Breast epithelium (tissue), 4 donors: ENCODE data around the gene ZNF407. TPM values are rescaled to one million over a fixed set of nuclear protein-coding genes. Genes with fewer than 3 reads are reported as not detected.

Source experiments
- DNase-seq, 2 donors: peaks; one replicate each; pipeline ENCODE4 v3.0.0-alpha.2; 2019; ENCODE audit warnings: low spot score in 2 of 2
- H3K27ac ChIP-seq, 2 donors: fragments of 200-600 bp; sonication (generic) in 1 of 2; one replicate each; pipeline ENCODE4 v1.5.1; 2016 to 2019; ENCODE audit warnings: mild to moderate bottlenecking in 1 of 2
- H3K27me3 ChIP-seq, 2 donors: fragments of 200-600 bp; sonication (generic) in 1 of 2; one replicate each; pipeline versions ENCODE4 v1.5.1 to v1.6.0; 2017 to 2019; ENCODE audit warnings: control low read depth in 1 of 2, mild to moderate bottlenecking in 1 of 2
- H3K36me3 ChIP-seq: fragments of 200-600 bp; one replicate; pipeline ENCODE4 v1.5.1; 2019
- H3K4me1 ChIP-seq, 2 donors: fragments of 200-600 bp; sonication (generic); one replicate each; pipeline ENCODE4 v1.5.1; 2016 to 2019; ENCODE audit warnings: control low read depth in 1 of 2
- H3K4me3 ChIP-seq, 3 donors: fragments of 200-600 bp; sonication (generic); 1 replicate in 2 of 3; 2 replicates in 1 of 3; pipeline ENCODE4 v1.5.1; 2016 to 2019; ENCODE audit warnings: mild to moderate bottlenecking in 3 of 3, moderate library complexity in 2 of 3
- H3K9me3 ChIP-seq, 2 donors: fragments of 200-600 bp; sonication (generic) in 1 of 2; one replicate each; pipeline ENCODE4 v1.5.1; 2016 to 2019; ENCODE audit warnings: control low read depth in 1 of 2
- CTCF ChIP-seq, 3 donors: fragments of 450-650 bp; IDR thresholded peaks; one replicate each; pipeline ENCODE4 v1.5.1; 2016 to 2017; ENCODE audit warnings: antibody characterized with exemption in 3 of 3, mild to moderate bottlenecking in 3 of 3, moderate library complexity in 3 of 3
- POLR2A ChIP-seq: fragments of 450-650 bp; IDR thresholded peaks from one replicate; pipeline ENCODE4 v1.6.1; 2016; ENCODE audit warnings: antibody characterized with exemption, mild to moderate bottlenecking, moderate library complexity
- POLR2AphosphoS5 ChIP-seq, 3 donors: sonication (generic); formaldehyde crosslinking; IDR thresholded peaks; one replicate each; pipeline ENCODE4 v1.6.1; 2017; ENCODE audit warnings: antibody characterized with exemption in 3 of 3
- intact Hi-C: fragments of 100-400 bp; cut with DNase I; formaldehyde crosslinking; loops from one replicate; pipeline ENCODE4 v1.15.1; 2023; ENCODE audit warnings: low total_unique reads
- total RNA-seq, 3 donors: library from RNA; depleted of rRNA; stranded (reverse); fragments of >200 nt; gene quantifications; one replicate each; pipeline ENCODE4 v1.1.0, GENCODE V29; 2016

The ZNF407 gene
- total RNA-seq, 3 donors from 2014 or later: 14.9 to 30.1 (median 22.3) TPM

DNA sequence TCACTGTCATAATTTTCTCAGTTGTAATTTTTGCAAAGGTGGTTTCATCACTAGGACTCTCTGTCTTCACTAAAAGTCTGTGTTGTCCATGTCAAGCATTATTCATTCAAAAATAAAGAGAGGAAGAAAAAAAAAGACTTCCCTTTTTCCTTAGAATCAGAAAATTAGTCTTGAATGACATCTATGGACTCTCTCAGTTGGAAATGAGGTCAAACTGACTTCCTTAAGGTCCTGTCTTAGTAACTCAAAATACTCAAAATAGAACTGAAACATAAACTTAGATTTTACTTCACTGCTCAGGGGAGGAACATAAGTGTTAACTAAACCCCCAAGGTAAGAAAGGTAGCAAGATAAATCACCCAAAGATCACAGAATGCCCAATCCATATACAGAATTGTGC, 2.2 kb upstream of the ZNF407 start:
- DNase-seq: no peak
- Histone ChIP-seq H3K27ac (no peak overlapping the region), H3K36me3 (no peaks in the 10 kb centered on the region), H3K9me3 (no peaks in the 10 kb centered on the region), H3K27me3 (no peaks in the 10 kb centered on the region), H3K4me3 (no peak overlapping the region), H3K4me1 (peaks cover 5 to 7% of the 10 kb centered on the region in 2 donors)
- intact Hi-C loops: no loop called here
- no peak for TF ChIP-seq POLR2AphosphoS5 (IDR thresholded peaks at IDR 0.05)
- TF ChIP-seq CTCF (IDR thresholded peaks at IDR 0.05): no peak
- TF ChIP-seq POLR2A: no peak

DNA sequence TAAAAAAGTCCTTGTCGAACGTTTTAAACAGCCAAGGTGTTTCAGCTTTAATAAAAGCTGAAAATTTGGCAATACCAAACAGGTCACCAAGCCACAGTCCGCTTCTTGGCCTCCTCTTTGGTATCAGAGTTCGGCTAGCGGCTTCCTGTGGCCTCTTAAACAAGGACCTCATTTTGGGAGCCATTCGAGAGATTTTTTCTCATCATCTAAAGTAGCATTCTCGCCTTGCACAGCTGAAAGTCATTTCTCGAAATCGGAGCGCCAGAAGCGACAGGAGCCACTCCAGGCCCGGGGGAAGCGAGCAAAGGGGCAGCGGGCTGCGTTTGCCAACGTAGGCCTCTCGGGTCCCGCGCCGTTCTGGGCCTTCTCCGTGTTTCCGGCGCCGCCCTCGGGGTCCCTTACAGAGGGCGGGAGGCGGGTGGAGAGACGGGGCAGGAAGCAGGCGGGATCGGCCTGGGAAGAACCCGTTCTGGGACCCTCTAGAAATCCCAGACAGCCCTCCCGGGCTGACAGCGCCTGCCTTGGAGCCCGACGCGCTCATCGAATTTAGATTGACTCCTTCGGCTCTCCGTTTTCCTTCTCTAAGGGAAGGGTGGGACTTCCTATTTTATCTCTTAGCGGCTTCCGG, 522 bp upstream of the ZNF407 start:
- peaks cover 5 to 7% of the 10 kb centered on the region in 2 donors for H3K4me1 ChIP-seq
- no peaks in the 10 kb centered on the region for H3K27me3 ChIP-seq
- H3K9me3 ChIP-seq: no peaks in the 10 kb centered on the region
- H3K27ac ChIP-seq: peak overlapping the region; percentile 96 to 98
- DNase-seq: peak; percentile 31 to 65
- no peaks in the 10 kb centered on the region for H3K36me3 ChIP-seq
- peak overlapping the region; percentile 83 to 95 (median 95) for H3K4me3 ChIP-seq
- no peak for TF ChIP-seq CTCF (IDR thresholded peaks at IDR 0.05)
- peak; percentile 19 for TF ChIP-seq POLR2A
- intact Hi-C loops: no loop called here

DNA sequence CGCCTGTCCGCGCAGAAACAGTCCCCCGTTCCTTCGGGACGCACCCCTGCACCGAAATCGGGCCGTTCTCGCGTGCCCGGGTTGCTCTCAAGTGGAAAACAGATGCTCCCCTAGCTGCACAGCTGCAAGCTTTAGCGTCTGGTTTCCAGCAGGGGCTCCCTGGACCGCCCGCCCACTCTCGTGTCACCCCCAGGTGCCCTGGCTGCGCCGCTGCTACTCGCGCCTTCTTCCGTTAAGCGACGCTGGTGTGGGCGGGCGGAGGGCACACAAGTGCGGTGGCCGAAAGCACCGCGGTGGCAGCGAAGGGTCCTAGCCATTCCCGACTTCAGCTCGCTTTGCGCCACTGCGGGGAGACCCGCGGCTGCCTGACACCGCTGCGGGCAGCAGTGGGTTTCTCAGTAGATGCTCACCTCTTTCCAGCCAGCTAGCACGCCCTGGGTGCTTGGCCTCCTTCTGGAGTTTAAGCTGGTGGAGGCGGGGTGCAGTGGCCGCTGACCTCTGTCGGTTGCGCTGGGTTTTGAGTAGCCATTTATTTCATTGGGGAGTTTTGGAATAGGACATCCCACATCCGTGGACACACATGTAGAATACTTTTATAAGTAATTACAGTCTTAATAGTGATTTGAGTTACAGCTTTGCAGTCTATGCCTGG, 806 bp downstream of the ZNF407 start:
- Histone ChIP-seq H3K36me3 (no peaks in the 10 kb centered on the region), H3K27ac (peak overlapping the region; percentile 96 to 98), H3K27me3 (no peaks in the 10 kb centered on the region), H3K4me1 (peaks cover 5 to 7% of the 10 kb centered on the region in 2 donors), H3K4me3 (peak overlapping the region; percentile 83 to 95 (median 95)), H3K9me3 (no peaks in the 10 kb centered on the region)
- no peak for TF ChIP-seq POLR2A
- peak in 1 of 3 donors; percentile 24 for TF ChIP-seq POLR2AphosphoS5 (IDR thresholded peaks at IDR 0.05)
- no peak for TF ChIP-seq CTCF (IDR thresholded peaks at IDR 0.05)
- peak; percentile 24 to 53 for DNase-seq
- intact Hi-C loops: no loop called here

GRCh38 chr18:74604361-74604760, 6.7 kb downstream of the ZNF407 start:
- Histone ChIP-seq H3K4me3 (no peak overlapping the region), H3K27ac (no peak overlapping the region), H3K27me3 (no peaks in the 10 kb centered on the region), H3K36me3 (no peaks in the 10 kb centered on the region), H3K9me3 (no peaks in the 10 kb centered on the region), H3K4me1 (no peaks in the 10 kb centered on the region)
- no peak for TF ChIP-seq POLR2A
- intact Hi-C loops: no loop called here
- DNase-seq: no peak

DNA sequence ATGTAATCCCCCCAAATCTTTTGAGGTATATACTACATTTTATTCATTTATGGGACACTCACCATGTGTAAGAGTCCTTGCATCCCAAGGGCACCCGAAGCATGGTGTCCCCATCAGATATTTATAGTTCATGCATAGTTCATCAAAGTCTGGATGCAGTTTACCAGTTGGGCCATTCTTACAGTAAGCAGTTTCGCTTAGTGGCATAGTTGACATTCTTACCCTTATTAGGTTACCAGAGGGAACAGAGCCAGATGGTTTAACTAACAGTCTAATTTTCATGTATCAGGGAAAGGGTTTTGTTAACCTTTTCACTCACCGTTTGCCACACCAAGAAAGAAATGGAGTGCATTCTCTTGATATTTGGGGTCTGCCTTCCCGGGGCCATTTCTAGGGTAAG, 7.1 kb downstream of the ZNF407 start:
- Histone ChIP-seq H3K36me3 (no peaks in the 10 kb centered on the region), H3K4me3 (no peak overlapping the region), H3K27ac (no peak overlapping the region), H3K9me3 (no peaks in the 10 kb centered on the region), H3K4me1 (no peaks in the 10 kb centered on the region), H3K27me3 (no peaks in the 10 kb centered on the region)
- intact Hi-C loops: no loop called here
- TF ChIP-seq POLR2AphosphoS5 (IDR thresholded peaks at IDR 0.05) (no peak), POLR2A (no peak), CTCF (IDR thresholded peaks at IDR 0.05) (no peak)
- no peak for DNase-seq
